Urothelium cell line (cell line): ENCODE data around the gene OR9I1.

Source experiments
- DNase-seq: peaks from one replicate; pipeline ENCODE4 v3.0.0; 2011; ENCODE audit warnings: low spot score, mixed read lengths
- FAIRE-seq: peaks from 2 replicates; lab custom pipeline; 2011; peaks lifted over from hg19 to GRCh38; lab: Jason Lieb, UNC

Gene OR9I1

GRCh38 chr11:58125469-58125868 lies at the start of gene OR9I1:
Gene OR9I1, minus strand, starts transcription at chr11:58125530. Its CDS starts 6,086 bp downstream, at chr11:58119444.
- no peak for DNase-seq
- no peak for FAIRE-seq

GRCh38 chr11:58165504-58166106 lies 40.3 kb upstream of the OR9I1 start:
- no peak for DNase-seq
- FAIRE-seq, result no peak

- no peak for DNase-seq
- FAIRE-seq, result no peak
Observed at GRCh38 chr11:58164990-58165389, 39.7 kb upstream of the OR9I1 start.

- FAIRE-seq (no peak), DNase-seq (no peak)
Observed at GRCh38 chr11:58164389-58164788, 39.1 kb upstream of the OR9I1 start.

GRCh38 chr11:58152781-58153180 lies 27.5 kb upstream of the OR9I1 start:
- DNase-seq (no peak), FAIRE-seq (no peak)

GRCh38 chr11:58142761-58143160 lies 17.4 kb upstream of the OR9I1 start:
- no peak for DNase-seq
- no peak for FAIRE-seq

GRCh38 chr11:58135171-58135570 lies 9.8 kb upstream of the OR9I1 start:
- no peak for DNase-seq
- no peak for FAIRE-seq

GRCh38 chr11:58134151-58134550 lies 8.8 kb upstream of the OR9I1 start:
- no peak for FAIRE-seq
- no peak for DNase-seq

- FAIRE-seq, result no peak
- no peak for DNase-seq
Observed at GRCh38 chr11:58133309-58134076, 8.2 kb upstream of the OR9I1 start.

GRCh38 chr11:58127350-58127749 lies 2.0 kb upstream of the OR9I1 start:
- FAIRE-seq (no peak), DNase-seq (no peak)

- FAIRE-seq (no peak), DNase-seq (no peak)
Observed at GRCh38 chr11:58121096-58121495, 4.2 kb downstream of the OR9I1 start.

GRCh38 chr11:58097437-58097836 lies 27.9 kb downstream of the OR9I1 start:
- FAIRE-seq (no peak), DNase-seq (no peak)

GRCh38 chr11:58086528-58086927 lies 38.8 kb downstream of the OR9I1 start:
- FAIRE-seq (no peak), DNase-seq (no peak)

GRCh38 chr11:58075781-58076180 lies 49.5 kb downstream of the OR9I1 start:
- FAIRE-seq, result no peak
- no peak for DNase-seq

- no peak for DNase-seq
- no peak for FAIRE-seq
Observed at GRCh38 chr11:58070585-58070984, 54.7 kb downstream of the OR9I1 start.

- DNase-seq, result no peak
- FAIRE-seq, result no peak
Observed at GRCh38 chr11:58068655-58069054, 56.7 kb downstream of the OR9I1 start.

- DNase-seq (no peak), FAIRE-seq (peak; percentile 59)
Observed at GRCh38 chr11:58067685-58068084, 57.6 kb downstream of the OR9I1 start.
